Upper lobe of left lung (tissue), 4 donors: ENCODE results near the gene FKBP8.

Source experiments
- POLR2A ChIP-seq, 4 donors: fragments of 450-650 bp; IDR thresholded peaks; one replicate each; pipeline ENCODE4 v1.5.1; 2016 to 2017; ENCODE audit warnings: antibody characterized with exemption in 4 of 4, mild to moderate bottlenecking in 2 of 4
- TF ChIP-seq, protein P1 (sequence below), 6 experiments: fragments of 450-650 bp in 4 of 6; fragments of 200-600 bp in 2 of 6; sonication (generic) in 2 of 6; IDR thresholded peaks; one replicate each; pipeline ENCODE4 v1.5.1; 2016 to 2019; ENCODE audit warnings: antibody characterized with exemption in 6 of 6

DNA sequence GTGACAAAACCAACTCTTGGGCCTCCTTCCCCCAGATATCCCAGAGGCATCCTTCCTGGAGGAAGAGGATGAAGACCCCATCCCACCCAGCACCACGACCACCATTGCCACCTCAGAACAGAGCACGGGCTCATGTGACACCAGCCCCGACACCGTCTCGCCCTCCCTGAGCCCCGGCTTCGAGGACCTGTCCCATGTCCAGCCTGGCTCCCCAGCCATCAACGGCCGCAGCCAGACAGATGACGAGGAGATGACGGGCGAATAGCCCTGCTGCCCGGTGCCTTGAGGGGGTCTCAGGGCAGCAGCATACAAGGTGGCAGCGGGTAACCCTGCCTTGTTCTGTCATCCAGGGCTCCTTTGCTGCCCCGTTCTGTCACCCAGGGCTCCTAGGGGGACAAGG lies 25.0 kb upstream of the FKBP8 start:
- TF ChIP-seq, protein P1, sequence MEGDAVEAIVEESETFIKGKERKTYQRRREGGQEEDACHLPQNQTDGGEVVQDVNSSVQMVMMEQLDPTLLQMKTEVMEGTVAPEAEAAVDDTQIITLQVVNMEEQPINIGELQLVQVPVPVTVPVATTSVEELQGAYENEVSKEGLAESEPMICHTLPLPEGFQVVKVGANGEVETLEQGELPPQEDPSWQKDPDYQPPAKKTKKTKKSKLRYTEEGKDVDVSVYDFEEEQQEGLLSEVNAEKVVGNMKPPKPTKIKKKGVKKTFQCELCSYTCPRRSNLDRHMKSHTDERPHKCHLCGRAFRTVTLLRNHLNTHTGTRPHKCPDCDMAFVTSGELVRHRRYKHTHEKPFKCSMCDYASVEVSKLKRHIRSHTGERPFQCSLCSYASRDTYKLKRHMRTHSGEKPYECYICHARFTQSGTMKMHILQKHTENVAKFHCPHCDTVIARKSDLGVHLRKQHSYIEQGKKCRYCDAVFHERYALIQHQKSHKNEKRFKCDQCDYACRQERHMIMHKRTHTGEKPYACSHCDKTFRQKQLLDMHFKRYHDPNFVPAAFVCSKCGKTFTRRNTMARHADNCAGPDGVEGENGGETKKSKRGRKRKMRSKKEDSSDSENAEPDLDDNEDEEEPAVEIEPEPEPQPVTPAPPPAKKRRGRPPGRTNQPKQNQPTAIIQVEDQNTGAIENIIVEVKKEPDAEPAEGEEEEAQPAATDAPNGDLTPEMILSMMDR (IDR thresholded peaks at IDR 0.05) = no peak
- no peak for TF ChIP-seq POLR2A (IDR thresholded peaks at IDR 0.05)
